Myocyte (in vitro differentiated cells): ENCODE measurements around the gene ATG16L1. TPM values are rescaled to one million over a fixed set of nuclear protein-coding genes. Genes with fewer than 3 reads are reported as not detected.
"Not testable (repeated sequence)": the region's sequence is repeated elsewhere in the genome, so short reads cannot be mapped to it uniquely, and the experiment has no call there.

Experiments used
- DNase-seq: peaks from one replicate; pipeline ENCODE4 v3.0.0-alpha.2; 2012; ENCODE audit warnings: low read depth
- total RNA-seq: library from RNA; depleted of rRNA; stranded (reverse); fragments of >200 nt; gene quantifications from 2 replicates; pipeline ENCODE4 v1.2.3, GENCODE V29; 2014

The ATG16L1 gene
- total RNA-seq, 1 donor from 2014 or later, result 43.7 TPM

DNA sequence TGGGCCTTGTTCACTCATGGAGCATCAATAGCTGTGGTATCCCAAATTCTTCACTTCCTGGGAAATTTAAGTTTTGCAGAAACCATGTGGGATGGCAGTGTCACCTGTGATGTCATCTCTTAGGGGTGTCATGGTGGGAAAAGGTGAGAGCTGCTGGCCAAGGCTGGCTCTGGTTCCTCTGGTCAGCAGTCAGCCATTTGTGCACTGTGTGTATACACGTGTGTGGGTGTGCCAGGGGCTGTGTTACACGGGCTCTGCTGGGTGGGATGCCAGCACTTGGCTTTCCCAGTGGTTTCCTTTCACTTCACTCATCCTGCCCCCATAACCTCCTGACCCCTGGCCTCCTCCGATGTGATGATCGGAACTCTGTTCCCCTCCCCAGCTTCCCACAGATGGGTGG, 77.4 kb downstream of the ATG16L1 start:
- no peak for DNase-seq

DNA sequence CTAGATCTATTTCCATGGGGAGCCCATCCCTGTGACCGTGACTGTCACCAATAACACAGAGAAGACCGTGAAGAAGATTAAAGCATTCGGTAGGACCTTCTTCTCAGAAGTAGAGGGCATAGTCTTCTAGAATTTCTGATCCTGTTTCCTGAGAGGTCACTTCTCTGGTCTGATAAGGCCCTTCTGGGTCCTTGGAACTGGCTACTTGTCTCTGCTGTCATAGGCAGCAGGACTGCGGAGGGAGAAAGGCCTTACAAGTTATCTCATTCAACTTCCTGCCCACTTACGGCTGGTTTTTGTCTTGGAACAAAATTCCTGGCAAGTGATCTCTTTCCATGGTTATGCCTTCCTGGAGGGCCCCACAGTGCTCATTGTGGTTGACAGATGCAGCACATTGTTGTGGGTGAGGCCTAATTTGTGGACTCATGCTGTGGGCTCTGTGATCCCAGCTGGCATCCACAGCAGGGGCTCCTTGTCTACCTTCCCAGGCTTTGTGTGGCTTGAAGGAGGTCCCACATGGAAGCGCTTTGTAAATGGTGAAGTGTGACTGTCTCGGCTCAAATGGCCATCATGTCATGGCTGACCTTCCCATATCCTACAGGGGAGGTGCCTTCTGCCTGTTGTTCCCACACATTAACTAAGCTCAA, 78.1 kb downstream of the ATG16L1 start:
- peak; percentile 92 for DNase-seq

DNA sequence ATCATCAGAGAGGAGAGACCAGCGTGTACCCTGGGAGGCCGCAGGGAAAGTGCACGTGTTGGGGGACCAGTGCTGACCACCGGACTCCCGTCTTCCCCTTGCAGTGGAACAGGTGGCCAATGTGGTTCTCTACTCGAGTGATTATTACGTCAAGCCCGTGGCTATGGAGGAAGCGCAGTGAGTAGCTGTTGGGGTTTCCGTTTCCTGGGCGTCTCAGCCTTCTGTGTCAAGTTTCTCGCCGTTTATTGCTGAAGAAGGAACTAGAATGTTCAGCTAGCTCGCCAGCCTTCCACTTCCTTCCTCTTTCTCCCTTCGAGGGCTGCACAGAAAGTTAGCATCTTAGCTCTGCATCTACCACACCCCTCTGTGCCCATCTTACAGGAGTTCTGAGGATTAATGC, 80.1 kb downstream of the ATG16L1 start:
- no peak for DNase-seq

DNA sequence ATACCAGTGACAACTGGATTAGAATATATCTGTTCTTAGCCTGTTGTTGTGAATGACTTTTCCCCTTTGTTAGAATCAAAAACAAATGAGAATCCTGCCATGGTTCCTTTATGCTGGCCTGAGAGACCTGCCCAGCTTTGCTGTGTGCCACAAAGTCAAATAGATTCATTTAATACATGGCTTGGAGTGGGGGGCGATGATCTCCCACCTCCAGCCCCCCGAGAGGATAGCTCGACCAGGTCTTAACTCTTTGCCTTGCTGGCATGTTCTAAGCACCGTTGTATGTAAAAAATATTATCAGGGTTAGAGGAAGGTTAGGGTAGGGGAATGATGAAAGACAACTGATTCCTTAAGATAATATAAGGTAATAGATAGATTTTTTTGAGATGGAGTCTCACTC, 80.7 kb downstream of the ATG16L1 start:
- no peak for DNase-seq

DNA sequence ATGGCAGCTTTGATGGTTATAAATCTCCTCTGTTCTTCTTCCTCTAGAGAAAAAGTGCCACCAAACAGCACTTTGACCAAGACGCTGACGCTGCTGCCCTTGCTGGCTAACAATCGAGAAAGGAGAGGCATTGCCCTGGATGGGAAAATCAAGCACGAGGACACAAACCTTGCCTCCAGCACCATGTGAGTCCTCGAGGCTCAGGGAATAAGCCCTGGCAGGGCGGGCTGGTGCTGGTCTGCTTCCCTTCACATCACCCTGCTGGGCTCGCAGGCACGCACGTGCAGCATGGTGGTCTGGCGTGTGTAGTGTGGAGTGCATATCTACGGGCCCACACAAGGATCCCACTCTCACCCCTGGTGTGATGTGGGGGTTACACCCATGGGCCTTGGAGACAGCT, 83.4 kb downstream of the ATG16L1 start:
- DNase-seq, result no peak

DNA sequence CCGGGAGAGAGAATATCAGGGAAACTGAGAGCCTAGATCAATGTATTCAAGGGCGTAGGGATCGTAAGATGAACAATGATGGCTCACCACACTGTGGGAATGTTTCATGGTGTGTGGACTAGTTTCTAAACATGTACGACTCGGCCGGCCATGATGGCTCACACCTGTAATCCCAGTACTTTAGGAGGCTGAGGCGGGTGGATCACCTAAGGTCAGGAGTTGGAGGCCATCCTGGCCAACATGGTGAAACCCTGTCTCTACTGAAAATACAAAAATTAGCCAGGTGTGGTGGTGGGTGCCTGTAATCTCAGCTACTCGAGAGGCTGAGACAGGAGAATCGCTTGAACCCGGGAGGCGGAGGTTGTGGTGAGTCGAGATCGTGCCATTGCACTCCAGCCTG, 84.6 kb downstream of the ATG16L1 start:
- not testable (repeated sequence) for DNase-seq

DNA sequence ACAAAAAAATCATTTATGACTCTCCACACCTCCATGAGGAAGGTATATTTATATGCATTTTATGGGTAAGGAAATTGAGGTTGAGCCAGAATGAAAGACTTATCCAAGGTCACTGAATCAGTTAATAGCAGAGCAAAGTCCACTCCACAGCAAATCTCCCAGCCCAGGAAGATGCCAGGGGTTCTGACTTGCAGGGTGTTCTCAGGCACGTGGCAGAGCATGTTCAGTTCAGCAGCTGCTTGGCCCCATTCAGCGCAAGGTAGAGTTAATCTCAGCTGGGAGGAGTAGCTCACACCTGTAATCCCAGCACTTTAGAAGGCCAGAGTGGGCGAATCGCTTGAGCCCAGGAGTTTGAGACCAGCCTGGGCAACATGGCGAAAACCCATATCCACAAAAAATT, 85.1 kb downstream of the ATG16L1 start:
- no peak for DNase-seq

DNA sequence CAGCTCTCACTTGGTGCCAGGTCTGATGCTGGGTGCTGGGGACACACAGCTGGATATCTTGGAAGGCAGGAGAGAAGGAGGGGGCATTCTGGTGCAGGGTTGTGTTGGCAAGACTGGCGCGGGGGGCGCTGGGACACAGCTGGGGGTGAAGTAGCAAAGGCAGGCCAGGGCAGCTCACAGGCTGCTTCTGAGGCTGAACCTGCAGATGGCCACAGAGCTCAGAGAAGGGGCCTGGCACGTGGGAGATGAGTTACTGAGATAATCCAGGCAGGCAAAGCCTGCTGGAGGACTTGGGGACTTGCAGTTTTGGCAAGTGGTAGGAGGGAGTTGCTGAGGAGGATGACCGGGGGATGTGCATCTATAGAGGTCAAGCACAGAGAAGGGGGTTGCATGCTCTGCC, 86.6 kb downstream of the ATG16L1 start:
- DNase-seq, result peak; percentile 42

DNA sequence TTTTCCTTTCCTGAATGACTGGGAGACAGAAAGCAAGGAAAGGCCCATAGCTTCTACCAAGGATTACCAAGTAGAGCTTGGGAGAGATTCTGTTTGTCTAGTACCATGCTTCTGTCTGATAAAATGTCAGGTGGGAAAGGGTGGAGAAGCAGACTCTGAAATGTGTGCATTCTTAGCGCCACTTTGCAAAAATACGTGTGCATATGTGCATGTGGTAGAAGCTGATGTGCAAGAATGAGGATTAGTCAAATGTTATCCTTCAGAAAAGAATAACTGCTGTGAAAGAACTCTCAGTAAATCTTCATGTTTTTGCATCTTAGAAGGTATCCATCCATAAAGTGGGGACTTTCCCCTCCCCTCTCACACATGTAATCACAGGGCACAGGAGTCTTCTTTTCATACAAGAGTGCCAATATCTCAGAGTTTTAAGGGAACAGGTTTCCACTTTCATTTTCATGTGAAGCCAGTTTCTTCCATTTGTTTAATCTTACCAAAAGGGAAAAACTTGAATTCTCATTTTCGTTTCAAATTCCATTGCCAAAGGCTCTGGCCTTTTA, 87.4 kb downstream of the ATG16L1 start:
- DNase-seq, result no peak

DNA sequence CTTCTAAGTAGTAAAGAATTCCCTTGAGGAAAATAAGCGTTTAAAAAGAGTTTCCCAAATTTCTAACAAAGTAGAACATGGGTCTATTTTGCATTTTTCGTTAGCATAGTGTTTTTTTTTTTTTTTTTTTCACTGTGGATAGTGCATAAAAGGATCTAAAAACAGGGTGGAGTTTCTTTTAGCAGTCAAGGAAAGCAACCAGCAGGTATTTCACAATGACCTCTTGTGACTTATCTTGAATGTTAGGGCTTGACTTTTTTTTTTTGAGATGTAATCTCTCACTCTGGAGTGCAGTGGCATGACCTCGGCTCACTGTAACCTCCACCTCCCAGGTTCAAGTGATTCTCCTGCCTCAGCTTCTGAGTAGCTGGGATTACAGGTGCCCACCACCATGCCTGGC, 88.0 kb downstream of the ATG16L1 start:
- no peak for DNase-seq

DNA sequence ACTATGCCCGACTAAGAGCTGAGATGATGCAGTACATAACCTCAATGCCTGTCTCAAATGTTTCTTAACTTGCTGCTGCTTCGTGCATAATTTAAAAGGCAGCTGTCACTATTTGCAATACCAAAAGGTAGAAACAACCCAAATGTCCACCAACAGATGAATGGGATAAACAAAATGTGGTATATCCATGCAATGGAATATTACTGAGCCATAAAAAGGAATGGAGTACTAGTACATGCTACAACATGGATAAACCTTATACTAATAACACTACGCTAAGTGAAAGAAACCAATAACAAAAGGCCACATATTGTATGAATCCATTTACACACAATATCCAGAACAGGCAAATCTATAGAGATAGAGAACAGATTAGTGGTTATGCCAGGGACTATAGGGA, 89.8 kb downstream of the ATG16L1 start:
- no peak for DNase-seq

DNA sequence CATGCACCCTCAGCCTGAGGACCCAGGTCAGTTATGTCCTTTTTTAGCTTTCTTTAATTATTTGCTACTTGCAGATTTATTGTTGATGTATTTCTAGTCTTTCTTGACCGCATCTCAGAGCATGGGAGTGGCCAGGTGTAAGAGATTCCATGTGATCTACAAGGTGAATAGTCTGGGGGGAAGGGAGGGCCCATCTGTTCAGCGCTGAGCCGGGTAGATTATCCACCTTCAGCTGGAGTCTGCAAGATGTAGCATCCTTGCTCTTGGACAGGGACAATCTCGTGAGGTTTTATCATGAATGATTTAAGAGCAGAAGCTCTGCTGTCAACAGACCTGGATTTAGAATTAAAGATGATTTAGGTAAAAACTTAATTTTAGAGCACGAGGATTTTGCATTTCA, 90.8 kb downstream of the ATG16L1 start:
- DNase-seq, result no peak

DNA sequence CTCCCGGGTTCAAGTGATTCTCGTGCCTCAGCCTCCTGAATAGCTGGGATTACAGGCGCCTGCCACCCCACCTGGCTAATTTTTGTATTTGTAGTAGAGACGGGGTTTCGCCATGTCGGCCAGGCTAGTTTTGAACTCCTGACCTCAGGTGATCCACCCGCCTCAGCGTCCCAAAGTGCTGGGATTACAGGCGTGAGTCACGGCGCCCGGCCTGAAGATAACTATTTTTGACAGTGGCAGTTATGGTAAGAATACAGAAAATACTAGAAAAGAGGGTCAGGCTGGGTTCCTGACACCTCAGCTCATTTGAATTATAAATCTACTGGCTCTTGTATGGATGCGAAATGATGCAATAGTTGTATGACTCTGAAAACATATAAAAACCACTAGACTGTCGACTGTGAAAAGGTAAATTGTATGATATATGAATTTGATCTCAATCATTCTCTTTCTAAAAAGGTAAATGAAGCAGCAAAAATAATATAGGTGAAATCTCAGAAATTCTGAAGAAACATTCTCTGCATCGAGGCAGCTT, 91.8 kb downstream of the ATG16L1 start:
- no peak for DNase-seq

Other genes with a start within 250 kb of the ATG16L1 start
- 0.19 TPM in 1 of 2 replicates, not detected in the other for gene NGEF, start 238.4 kb upstream of the ATG16L1 start, total RNA-seq
- gene NEU2, start 219.0 kb upstream of the ATG16L1 start, total RNA-seq, result not detected in 2 replicates
- 1.1 and 2.5 TPM in 2 replicates for gene INPP5D, start 191.3 kb upstream of the ATG16L1 start, total RNA-seq
- not detected in 2 replicates for gene SAG, start 56.1 kb downstream of the ATG16L1 start, total RNA-seq
- gene DGKD, start 102.8 kb downstream of the ATG16L1 start, total RNA-seq, result 45.1 and 59.5 TPM in 2 replicates